Activated CD4-positive, alpha-beta T cell treated with anti-CD3 and anti-CD28 coated beads for 1 hour (primary cell): ENCODE data around the gene TMEM63C.

ENCODE experiments used
- DNase-seq: peaks from one replicate; pipeline ENCODE4 v3.0.0-alpha.2; 2020

TMEM63C gene, protein sequence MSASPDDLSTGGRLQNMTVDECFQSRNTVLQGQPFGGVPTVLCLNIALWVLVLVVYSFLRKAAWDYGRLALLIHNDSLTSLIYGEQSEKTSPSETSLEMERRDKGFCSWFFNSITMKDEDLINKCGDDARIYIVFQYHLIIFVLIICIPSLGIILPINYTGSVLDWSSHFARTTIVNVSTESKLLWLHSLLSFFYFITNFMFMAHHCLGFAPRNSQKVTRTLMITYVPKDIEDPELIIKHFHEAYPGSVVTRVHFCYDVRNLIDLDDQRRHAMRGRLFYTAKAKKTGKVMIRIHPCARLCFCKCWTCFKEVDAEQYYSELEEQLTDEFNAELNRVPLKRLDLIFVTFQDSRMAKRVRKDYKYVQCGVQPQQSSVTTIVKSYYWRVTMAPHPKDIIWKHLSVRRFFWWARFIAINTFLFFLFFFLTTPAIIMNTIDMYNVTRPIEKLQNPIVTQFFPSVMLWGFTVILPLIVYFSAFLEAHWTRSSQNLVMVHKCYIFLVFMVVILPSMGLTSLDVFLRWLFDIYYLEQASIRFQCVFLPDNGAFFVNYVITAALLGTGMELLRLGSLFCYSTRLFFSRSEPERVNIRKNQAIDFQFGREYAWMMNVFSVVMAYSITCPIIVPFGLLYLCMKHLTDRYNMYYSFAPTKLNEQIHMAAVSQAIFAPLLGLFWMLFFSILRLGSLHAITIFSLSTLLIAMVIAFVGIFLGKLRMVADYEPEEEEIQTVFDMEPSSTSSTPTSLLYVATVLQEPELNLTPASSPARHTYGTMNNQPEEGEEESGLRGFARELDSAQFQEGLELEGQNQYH

DNA sequence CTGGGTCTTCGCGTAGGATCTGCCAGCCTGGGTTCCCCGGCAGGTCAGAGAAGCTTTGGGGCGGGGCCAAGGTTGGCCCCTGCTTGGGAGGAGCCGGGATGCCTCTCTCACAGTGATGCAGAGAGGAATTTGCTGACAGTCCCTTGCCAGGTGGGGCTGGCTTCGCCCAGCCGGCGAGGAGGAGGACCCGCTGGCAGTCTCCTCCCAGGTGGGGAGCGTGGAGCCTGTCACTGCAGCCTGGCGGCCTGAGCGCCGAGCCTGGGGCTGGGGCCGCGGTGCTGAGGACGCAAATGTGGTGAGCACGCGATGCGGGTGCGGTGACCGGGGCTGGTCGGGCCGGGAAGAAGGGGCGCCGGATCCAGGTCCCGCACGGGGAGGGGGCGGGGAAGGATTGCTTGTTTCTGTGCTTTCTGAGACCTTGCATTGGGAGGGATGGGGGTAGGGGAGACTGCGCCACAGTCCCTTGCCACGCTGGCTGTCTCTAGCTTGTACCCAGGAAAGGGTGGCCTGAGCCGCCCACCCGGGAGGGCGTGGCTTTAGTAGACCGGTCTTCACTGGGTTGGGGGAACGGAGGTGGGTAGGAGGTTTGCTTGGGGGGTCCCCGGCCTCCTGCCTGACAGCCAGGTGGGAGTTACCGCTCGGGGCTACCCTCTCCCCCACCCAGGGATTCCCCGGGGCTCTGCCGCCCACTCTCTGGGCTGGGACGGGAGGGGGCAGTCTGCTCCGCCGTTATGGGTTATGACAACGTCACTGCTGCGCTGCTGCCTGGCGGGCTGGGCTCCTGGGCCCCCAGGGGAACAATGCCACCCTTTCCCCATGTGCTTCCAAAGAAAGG, at the start of gene TMEM63C:
TMEM63C (plus strand) TSS at position 196 of the 835 bp plus-strand sequence. CDS start 37,016 bp downstream, outside the sequence.
- peak; percentile 15 for DNase-seq

DNA sequence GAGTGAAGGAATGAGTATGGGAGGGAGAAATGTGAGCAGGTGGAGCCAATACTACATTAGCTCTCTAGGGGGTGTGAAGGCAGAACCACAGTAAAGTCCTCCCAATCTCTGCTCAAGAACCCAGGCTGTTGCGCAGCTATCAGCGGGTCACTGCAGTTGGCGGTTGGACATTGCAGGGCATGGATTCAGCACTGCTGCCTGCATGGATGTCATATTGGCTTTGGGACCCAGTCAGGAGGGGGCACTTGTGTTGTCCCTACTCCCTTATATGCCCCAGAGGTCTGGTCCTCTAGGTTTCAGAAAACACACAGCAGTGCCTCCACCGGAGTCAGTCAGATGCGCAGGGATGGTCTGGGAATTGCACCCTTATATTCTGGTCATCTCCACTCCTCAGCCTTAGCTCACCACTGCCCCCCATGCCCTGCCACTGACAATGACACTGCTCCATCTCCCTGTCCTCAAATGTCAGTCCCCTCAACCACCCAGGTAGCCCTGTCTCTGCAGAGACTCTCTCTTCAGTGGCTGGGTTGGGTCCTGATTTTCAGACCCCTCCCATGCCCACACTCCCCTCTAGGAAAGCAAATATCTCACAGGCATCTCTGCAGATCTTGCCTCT, 49.6 kb upstream of the TMEM63C start:
- no peak for DNase-seq

DNA sequence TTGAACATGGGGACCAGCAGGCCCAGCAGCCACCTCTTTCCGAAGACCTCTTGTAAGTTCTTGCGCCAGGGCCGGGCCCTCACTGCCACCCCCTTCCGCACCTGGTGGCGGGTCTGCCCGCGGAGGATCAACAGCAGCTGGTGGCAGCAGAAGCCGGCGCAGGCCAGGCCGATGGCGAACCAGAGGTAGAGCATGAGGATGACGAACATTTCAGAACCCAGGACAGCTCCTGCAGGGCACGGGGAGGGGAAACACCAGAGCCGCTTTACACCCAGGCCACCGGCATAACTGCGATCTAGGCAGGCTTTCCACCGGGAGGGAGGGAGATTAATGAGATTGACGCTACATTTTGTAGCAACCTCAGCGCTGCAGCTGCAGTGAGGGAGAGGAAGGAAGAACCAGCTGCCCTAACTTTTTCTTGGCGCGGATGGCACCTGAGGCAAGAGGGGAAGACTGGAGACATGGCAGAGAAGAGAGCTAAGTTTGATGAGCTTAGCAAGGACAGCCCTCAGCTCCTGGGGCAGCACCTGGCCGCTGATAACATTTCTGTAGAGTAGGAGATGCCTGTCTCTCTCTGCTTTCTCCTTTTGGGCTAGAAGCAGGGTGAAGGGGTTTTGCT, 47.8 kb upstream of the TMEM63C start:
- no peak for DNase-seq

DNA sequence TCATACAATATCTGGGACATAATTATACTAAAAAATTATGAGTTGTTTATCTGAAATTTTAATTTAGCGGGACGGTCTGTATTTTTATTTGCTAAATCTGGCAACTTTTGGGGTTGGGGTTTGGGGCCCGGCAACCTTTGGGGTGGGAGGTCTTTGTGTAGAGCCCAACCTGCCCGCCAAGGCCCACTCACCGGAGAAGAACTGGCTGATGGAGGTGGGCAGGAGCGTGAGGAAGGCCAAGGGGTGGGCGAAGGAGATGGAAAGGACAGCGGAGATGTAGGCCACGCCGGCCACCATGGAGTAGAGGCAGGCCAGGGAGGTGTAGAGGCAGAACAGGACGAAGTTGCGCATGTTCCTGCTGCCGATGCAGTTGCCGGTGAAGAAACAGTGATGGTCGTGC, 42.6 kb upstream of the TMEM63C start:
- DNase-seq = no peak

- DNase-seq = no peak
Measured at GRCh38 chr14:77139540-77140358, 41.8 kb upstream of the TMEM63C start.

DNA sequence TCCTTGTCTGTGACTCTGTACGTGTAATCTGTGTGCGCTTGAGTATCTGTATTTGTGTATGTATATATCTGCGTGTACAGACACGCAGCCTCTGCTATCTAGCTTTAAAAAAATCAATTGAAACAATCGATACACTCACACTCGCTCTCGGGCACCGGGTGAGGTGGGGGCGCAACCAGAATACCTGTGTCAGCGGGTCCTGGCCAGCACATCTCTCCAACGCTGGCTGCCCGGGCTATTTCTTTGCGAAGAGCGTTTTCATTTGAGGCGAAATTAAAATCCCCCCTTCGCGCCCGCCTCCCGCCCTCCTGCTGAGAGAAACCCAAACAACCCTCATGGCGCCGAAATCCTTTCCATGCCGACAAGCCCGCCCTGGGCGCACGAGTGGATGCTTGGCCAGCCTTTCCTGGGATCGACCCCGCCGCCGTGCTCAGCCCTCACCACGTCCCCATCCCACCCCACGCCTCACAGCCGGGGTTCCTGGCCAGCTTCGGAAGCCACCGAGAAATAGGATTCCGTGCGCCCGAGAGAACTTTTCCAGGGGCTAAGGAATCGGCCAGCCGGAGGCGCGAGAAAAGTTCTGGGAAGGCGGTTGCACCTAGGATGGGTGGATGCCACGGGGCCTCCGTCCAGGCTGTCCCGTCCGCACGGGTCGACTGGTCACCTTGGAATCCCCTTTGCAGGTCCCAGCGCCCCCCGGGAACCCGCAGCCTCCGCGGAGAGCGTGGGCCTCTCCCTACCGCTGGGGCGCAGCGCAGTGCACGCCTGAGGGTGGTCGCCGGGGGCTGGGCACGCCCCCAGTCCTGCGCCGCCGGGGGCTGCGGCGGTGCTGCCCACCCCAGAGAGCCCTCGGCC, 41.0 kb upstream of the TMEM63C start:
- DNase-seq = no peak

GRCh38 chr14:77141214-77142004, 40.2 kb upstream of the TMEM63C start, which contains the start of gene ZDHHC22:
TSS of gene ZDHHC22 (minus strand) at chr14:77141791. CDS start at chr14:77139738, 2,053 bp downstream.
- DNase-seq = no peak

DNA sequence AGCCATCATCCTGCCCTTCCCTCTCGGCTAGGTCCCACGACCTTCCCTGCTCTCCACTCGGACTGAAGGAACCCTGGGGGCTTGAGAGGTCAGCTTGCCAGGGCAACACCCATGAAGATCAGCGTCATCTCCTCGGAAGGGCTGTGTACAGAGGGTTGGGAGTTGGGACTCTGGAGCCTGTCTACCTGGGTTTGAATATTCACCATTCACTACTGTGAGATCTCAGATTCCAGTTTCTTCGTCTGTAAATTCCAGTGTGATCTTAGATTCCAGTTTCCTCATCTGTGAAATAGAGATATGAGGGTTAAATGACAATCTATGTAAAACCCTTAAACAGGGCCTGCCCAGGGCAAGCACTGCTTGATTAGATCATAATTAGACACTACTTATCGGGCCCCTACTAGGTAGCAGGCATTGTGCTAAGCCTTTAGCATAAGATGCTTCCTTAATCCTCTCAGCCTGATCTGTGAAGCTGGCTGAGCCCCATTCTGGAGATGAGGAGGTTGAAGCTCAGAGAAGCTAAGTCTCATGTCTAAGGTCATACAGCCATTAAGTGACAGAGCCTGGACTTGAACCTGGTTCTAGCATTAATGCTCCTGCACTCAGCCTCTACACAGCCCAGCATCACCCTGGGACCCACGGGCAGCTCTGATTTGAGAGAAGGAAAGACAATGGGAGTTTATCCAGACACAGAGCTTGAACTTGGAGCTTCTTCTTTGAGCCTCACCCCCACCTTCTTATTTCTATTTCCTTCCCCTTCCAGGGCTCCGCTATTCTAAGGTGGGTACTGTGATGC, 39.4 kb upstream of the TMEM63C start:
- no peak for DNase-seq

- no peak for DNase-seq
Measured at GRCh38 chr14:77143071-77143470, 38.5 kb upstream of the TMEM63C start.

DNA sequence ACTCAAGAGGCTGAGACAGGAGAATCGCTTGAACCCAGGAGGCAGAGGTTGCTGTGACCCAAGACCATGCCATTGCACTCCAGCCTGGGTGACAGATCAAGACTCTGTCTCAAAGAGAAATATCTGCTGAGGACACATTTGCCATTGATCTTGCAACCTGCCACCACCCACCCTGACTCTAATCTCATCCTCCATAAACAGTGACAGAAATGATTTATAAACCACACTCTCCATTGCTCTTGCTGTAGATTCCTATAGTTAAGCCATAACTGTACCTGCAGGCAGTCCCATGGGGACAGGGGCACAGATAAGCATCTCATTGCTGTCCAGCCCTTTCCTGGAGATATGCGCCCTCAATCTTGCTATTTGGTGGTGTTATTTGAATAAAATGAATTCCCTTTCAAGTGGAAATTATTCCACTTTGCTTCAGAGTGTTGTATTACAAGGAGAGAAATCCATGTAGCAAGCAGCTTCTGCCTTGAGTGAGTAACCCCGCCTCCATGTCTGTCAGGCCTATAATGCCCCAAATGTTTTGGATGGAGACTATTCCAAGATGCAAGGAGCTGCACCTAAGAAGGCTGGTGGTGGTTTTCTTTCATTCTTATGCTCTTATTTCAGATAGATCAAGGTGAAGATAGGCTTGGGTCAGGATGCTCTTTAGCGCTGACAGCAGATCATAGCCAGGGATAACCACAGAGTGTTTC, 37.0 kb upstream of the TMEM63C start:
- DNase-seq = no peak

- no peak for DNase-seq
Measured at GRCh38 chr14:77145975-77146740, 35.4 kb upstream of the TMEM63C start.

DNA sequence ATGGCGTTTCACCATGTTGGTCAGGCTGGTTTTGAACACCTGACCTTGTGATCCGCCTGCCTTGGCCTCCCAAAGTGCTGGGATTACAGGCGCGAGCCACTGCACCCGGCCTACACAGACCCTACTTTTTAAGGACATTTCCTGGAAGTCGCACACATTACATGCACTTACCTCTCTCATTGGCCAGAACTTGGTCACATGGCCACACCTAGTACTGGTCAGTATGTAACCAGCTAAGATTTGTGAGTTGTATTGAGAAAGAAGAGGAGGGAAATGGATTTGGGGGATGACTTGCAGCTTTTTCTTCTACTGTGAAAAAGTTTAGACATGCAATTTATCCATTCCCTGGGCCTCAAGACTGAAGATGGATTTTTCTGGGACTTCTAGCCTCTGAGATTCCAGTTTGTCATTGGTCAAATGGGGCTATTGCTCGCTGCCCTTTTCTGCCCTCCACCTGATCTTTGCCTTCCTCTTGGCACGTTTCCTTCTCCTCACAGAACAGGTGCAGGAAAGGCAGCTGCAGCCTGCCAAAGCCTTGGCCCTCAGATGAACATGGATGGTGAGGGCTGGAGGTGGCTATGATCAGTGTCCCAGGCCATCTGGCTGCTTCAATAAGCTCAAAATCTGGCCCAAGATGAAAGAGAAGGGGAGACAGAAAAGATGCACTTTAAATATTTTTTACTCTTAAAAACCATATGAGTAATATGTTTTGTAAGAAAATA, 32.9 kb upstream of the TMEM63C start:
- DNase-seq = no peak

GRCh38 chr14:77151245-77151644, 30.4 kb upstream of the TMEM63C start:
- no peak for DNase-seq

DNA sequence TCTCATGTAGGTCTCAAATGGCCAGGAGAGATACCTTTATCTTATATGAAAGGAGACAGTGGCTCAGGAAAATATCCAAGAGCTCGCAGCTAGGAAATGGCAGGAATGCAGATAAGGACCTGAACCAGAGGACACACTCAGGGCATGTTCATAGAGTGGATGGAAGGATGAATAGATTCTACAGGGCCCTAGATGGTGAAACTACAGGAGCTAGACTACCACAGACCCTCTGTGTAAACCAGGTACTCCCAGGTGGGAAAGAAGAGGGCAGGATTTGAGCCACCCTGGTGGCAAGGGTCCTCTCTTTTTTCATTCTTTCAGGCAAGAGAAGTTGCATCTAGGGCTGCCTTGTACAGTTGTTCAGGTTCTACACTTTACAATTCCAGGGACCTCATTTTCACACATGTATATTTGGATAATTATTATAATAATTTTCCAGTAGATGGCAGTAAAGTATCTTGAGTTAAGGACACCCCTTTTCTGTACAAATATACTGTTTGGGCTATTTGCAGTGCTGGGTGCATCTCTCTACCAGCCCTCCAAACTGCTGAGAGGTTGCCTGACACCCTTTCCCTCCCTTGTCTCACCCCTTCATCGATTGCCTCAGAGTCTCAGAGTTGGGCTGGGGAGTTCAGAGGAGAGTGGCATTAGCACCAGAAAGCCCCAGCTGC, 29.5 kb upstream of the TMEM63C start:
- DNase-seq = no peak

GRCh38 chr14:77153802-77154201, 27.8 kb upstream of the TMEM63C start:
- DNase-seq = no peak

GRCh38 chr14:77154421-77154820, 27.2 kb upstream of the TMEM63C start:
- DNase-seq = no peak
